ENCODE measurements around the gene SCN5A.

The SCN5A gene

GRCh38 chr3:38644016-38644661 is 5.3 kb downstream of the SCN5A start:
- peaks cover 1% of the 10 kb centered on the region for H3K27me3 Mint-ChIP-seq
- intact Hi-C loops (cut with micrococcal nuclease) = loop anchor here (10.0 kb wide), 1 partner anchor 361 kb away; no protein-coding TSS in a partner anchor
- H3K4me1 Mint-ChIP-seq (ENCODE audit: low read depth) = peaks cover 8% of the 10 kb centered on the region
- no peaks in the 10 kb centered on the region for H3K36me3 Mint-ChIP-seq (ENCODE audit: low read depth)
- no peak overlapping the region for H3K4me3 Mint-ChIP-seq
- no peaks in the 10 kb centered on the region for H3K9me3 Mint-ChIP-seq
- no peak overlapping the region for H3K27ac Mint-ChIP-seq

GRCh38 chr3:38643592-38643991 is 5.9 kb downstream of the SCN5A start:
- no peak overlapping the region for H3K27ac Mint-ChIP-seq
- H3K27me3 Mint-ChIP-seq = peaks cover 1% of the 10 kb centered on the region
- H3K9me3 Mint-ChIP-seq = no peaks in the 10 kb centered on the region
- no peak overlapping the region for H3K4me3 Mint-ChIP-seq
- H3K4me1 Mint-ChIP-seq (ENCODE audit: low read depth) = peaks cover 2% of the 10 kb centered on the region
- intact Hi-C loops (cut with micrococcal nuclease) = loop anchor here (10.0 kb wide), 1 partner anchor 361 kb away; no protein-coding TSS in a partner anchor
- H3K36me3 Mint-ChIP-seq (ENCODE audit: low read depth) = no peaks in the 10 kb centered on the region

GRCh38 chr3:38643090-38643489 is 6.4 kb downstream of the SCN5A start:
- Mint-ChIP-seq H3K27me3 (peaks cover 3% of the 10 kb centered on the region), H3K9me3 (no peaks in the 10 kb centered on the region), H3K27ac (no peak overlapping the region), H3K4me3 (no peak overlapping the region), H3K36me3 (ENCODE audit: low read depth) (no peaks in the 10 kb centered on the region), H3K4me1 (ENCODE audit: low read depth) (no peaks in the 10 kb centered on the region)
- intact Hi-C loops (cut with micrococcal nuclease) = loop anchor here (10.0 kb wide), 1 partner anchor 362 kb away; no protein-coding TSS in a partner anchor

- intact Hi-C loops (cut with micrococcal nuclease) = loop anchor here (10.0 kb wide), 1 partner anchor 363 kb away; no protein-coding TSS in a partner anchor
- Mint-ChIP-seq H3K36me3 (ENCODE audit: low read depth) (no peaks in the 10 kb centered on the region), H3K27ac (no peak overlapping the region), H3K4me1 (ENCODE audit: low read depth) (no peaks in the 10 kb centered on the region), H3K9me3 (no peaks in the 10 kb centered on the region), H3K27me3 (peaks cover 9% of the 10 kb centered on the region), H3K4me3 (no peak overlapping the region)
Observed at GRCh38 chr3:38641461-38642110, 7.9 kb downstream of the SCN5A start.

GRCh38 chr3:38640661-38641452 is 8.6 kb downstream of the SCN5A start:
- H3K36me3 Mint-ChIP-seq (ENCODE audit: low read depth) = no peaks in the 10 kb centered on the region
- H3K9me3 Mint-ChIP-seq = no peaks in the 10 kb centered on the region
- H3K4me3 Mint-ChIP-seq = no peak overlapping the region
- no peak overlapping the region for H3K27ac Mint-ChIP-seq
- intact Hi-C loops (cut with micrococcal nuclease) = loop anchor here (10.0 kb wide), 1 partner anchor 364 kb away; no protein-coding TSS in a partner anchor
- no peaks in the 10 kb centered on the region for H3K4me1 Mint-ChIP-seq (ENCODE audit: low read depth)
- peaks cover 11% of the 10 kb centered on the region for H3K27me3 Mint-ChIP-seq

- no peak overlapping the region for H3K4me3 Mint-ChIP-seq
- no peaks in the 10 kb centered on the region for H3K9me3 Mint-ChIP-seq
- H3K36me3 Mint-ChIP-seq (ENCODE audit: low read depth) = no peaks in the 10 kb centered on the region
- no peaks in the 10 kb centered on the region for H3K4me1 Mint-ChIP-seq (ENCODE audit: low read depth)
- H3K27ac Mint-ChIP-seq = no peak overlapping the region
- H3K27me3 Mint-ChIP-seq = peaks cover 15% of the 10 kb centered on the region
- intact Hi-C loops (cut with micrococcal nuclease) = no loop called here
Observed at GRCh38 chr3:38638354-38638753, 11.1 kb downstream of the SCN5A start.

- intact Hi-C loops (cut with micrococcal nuclease) = no loop called here
- no peak overlapping the region for H3K27ac Mint-ChIP-seq
- no peaks in the 10 kb centered on the region for H3K4me1 Mint-ChIP-seq (ENCODE audit: low read depth)
- H3K27me3 Mint-ChIP-seq = peaks cover 15% of the 10 kb centered on the region
- H3K4me3 Mint-ChIP-seq = no peak overlapping the region
- H3K36me3 Mint-ChIP-seq (ENCODE audit: low read depth) = no peaks in the 10 kb centered on the region
- no peaks in the 10 kb centered on the region for H3K9me3 Mint-ChIP-seq
Observed at GRCh38 chr3:38637906-38638305, 11.6 kb downstream of the SCN5A start.

GRCh38 chr3:38636881-38637280 is 12.6 kb downstream of the SCN5A start:
- intact Hi-C loops (cut with micrococcal nuclease) = no loop called here
- H3K4me1 Mint-ChIP-seq (ENCODE audit: low read depth) = no peaks in the 10 kb centered on the region
- no peak overlapping the region for H3K27ac Mint-ChIP-seq
- no peaks in the 10 kb centered on the region for H3K36me3 Mint-ChIP-seq (ENCODE audit: low read depth)
- peaks cover 20% of the 10 kb centered on the region for H3K27me3 Mint-ChIP-seq
- H3K4me3 Mint-ChIP-seq = no peak overlapping the region
- no peaks in the 10 kb centered on the region for H3K9me3 Mint-ChIP-seq

GRCh38 chr3:38636464-38636863 is 13.0 kb downstream of the SCN5A start:
- peaks cover 20% of the 10 kb centered on the region for H3K27me3 Mint-ChIP-seq
- no peaks in the 10 kb centered on the region for H3K4me1 Mint-ChIP-seq (ENCODE audit: low read depth)
- intact Hi-C loops (cut with micrococcal nuclease) = no loop called here
- H3K27ac Mint-ChIP-seq = no peak overlapping the region
- no peaks in the 10 kb centered on the region for H3K36me3 Mint-ChIP-seq (ENCODE audit: low read depth)
- no peaks in the 10 kb centered on the region for H3K9me3 Mint-ChIP-seq
- H3K4me3 Mint-ChIP-seq = no peak overlapping the region

GRCh38 chr3:38634111-38634510 is 15.4 kb downstream of the SCN5A start:
- intact Hi-C loops (cut with micrococcal nuclease) = no loop called here
- H3K4me3 Mint-ChIP-seq = no peak overlapping the region
- H3K9me3 Mint-ChIP-seq = no peaks in the 10 kb centered on the region
- H3K36me3 Mint-ChIP-seq (ENCODE audit: low read depth) = no peaks in the 10 kb centered on the region
- peaks cover 20% of the 10 kb centered on the region for H3K27me3 Mint-ChIP-seq
- H3K27ac Mint-ChIP-seq = no peak overlapping the region
- H3K4me1 Mint-ChIP-seq (ENCODE audit: low read depth) = no peaks in the 10 kb centered on the region

- intact Hi-C loops (cut with micrococcal nuclease) = no loop called here
- H3K9me3 Mint-ChIP-seq = no peaks in the 10 kb centered on the region
- H3K36me3 Mint-ChIP-seq (ENCODE audit: low read depth) = no peaks in the 10 kb centered on the region
- no peak overlapping the region for H3K27ac Mint-ChIP-seq
- no peaks in the 10 kb centered on the region for H3K4me1 Mint-ChIP-seq (ENCODE audit: low read depth)
- H3K27me3 Mint-ChIP-seq = peaks cover 18% of the 10 kb centered on the region
- no peak overlapping the region for H3K4me3 Mint-ChIP-seq
Observed at GRCh38 chr3:38632989-38633388, 16.5 kb downstream of the SCN5A start.

GRCh38 chr3:38630606-38631005 is 18.9 kb downstream of the SCN5A start:
- no peaks in the 10 kb centered on the region for H3K36me3 Mint-ChIP-seq (ENCODE audit: low read depth)
- intact Hi-C loops (cut with micrococcal nuclease) = no loop called here
- H3K9me3 Mint-ChIP-seq = no peaks in the 10 kb centered on the region
- peaks cover 10% of the 10 kb centered on the region for H3K27me3 Mint-ChIP-seq
- H3K4me3 Mint-ChIP-seq = no peak overlapping the region
- no peaks in the 10 kb centered on the region for H3K4me1 Mint-ChIP-seq (ENCODE audit: low read depth)
- no peak overlapping the region for H3K27ac Mint-ChIP-seq

- Mint-ChIP-seq H3K9me3 (no peaks in the 10 kb centered on the region), H3K27me3 (peaks cover 8% of the 10 kb centered on the region), H3K27ac (no peak overlapping the region), H3K4me3 (no peak overlapping the region), H3K4me1 (ENCODE audit: low read depth) (no peaks in the 10 kb centered on the region), H3K36me3 (ENCODE audit: low read depth) (no peaks in the 10 kb centered on the region)
- intact Hi-C loops (cut with micrococcal nuclease) = no loop called here
Observed at GRCh38 chr3:38630070-38630469, 19.4 kb downstream of the SCN5A start.

- no peaks in the 10 kb centered on the region for H3K9me3 Mint-ChIP-seq
- H3K27ac Mint-ChIP-seq = no peak overlapping the region
- no peak overlapping the region for H3K4me3 Mint-ChIP-seq
- H3K27me3 Mint-ChIP-seq = peaks cover 6% of the 10 kb centered on the region
- H3K4me1 Mint-ChIP-seq (ENCODE audit: low read depth) = no peaks in the 10 kb centered on the region
- intact Hi-C loops (cut with micrococcal nuclease) = no loop called here
- no peaks in the 10 kb centered on the region for H3K36me3 Mint-ChIP-seq (ENCODE audit: low read depth)
Observed at GRCh38 chr3:38628835-38629234, 20.7 kb downstream of the SCN5A start.

All from dendritic cell treated with granulocyte-macrophage colony-stimulating factor and Interleukin-4, amounts not matched to agents 40 ng/mL and 50 ng/mL, for 4 days (primary cell).